ENCODE data around the gene TBC1D1.

Gene TBC1D1

GRCh38 chr4:38149997-38150671, 259.2 kb downstream of the TBC1D1 start (continued):
- TF ChIP-seq ZNF324 (tag by site-specific recombination; IDR thresholded peaks at IDR 0.05), result 0 out of 2 replicates have a peak, but pooled peaks have one; percentile 20
- TF ChIP-seq ZNF529 (tag by site-specific recombination; IDR thresholded peaks at IDR 0.05; ENCODE audit: insufficient replicate concordance), result no peak
- peak; percentile 90 for TF ChIP-seq GFI1B (tag by site-specific recombination; IDR thresholded peaks at IDR 0.05)
- peak; percentile 63; the same call in 1 of the 2 replicates for TF ChIP-seq ZBTB21 (tag by site-specific recombination; IDR thresholded peaks at IDR 0.05)
- peak; percentile 90 for TF ChIP-seq GLIS1 (tag by site-specific recombination; IDR thresholded peaks at IDR 0.05)
- peak; percentile 96 for TF ChIP-seq FEZF1 (tag by site-specific recombination; IDR thresholded peaks at IDR 0.05)
- TF ChIP-seq ZNF366 (tag by site-specific recombination; conservative IDR thresholded peaks at IDR 0.05), result peak; percentile 65; the same call in 1 of the 2 replicates
- no peak for TF ChIP-seq ZNF350 (tag by site-specific recombination; IDR thresholded peaks at IDR 0.05)
- peak; percentile 90 for TF ChIP-seq INSM2 (tag by site-specific recombination; IDR thresholded peaks at IDR 0.05)
- TF ChIP-seq PRDM4 (tag by site-specific recombination; IDR thresholded peaks at IDR 0.05), result peak; percentile 76
- no peak for TF ChIP-seq ZNF175 (tag by site-specific recombination; IDR thresholded peaks at IDR 0.05)
- TF ChIP-seq ZNF549 (tag by site-specific recombination; IDR thresholded peaks at IDR 0.05), result 0 out of 2 replicates have a peak, but pooled peaks have one; percentile 23
- no peak for TF ChIP-seq ZNF23 (tag by site-specific recombination; IDR thresholded peaks at IDR 0.05; ENCODE audit: borderline replicate concordance)
- TF ChIP-seq KLF9 (tag by site-specific recombination; IDR thresholded peaks at IDR 0.05; ENCODE audit: low read depth), result 0 out of 2 replicates have a peak, but pooled peaks have one; percentile 20
- no peak for TF ChIP-seq ZNF280C (tag by site-specific recombination; IDR thresholded peaks at IDR 0.05)
- no peak for TF ChIP-seq KLF16 (tag by site-specific recombination; IDR thresholded peaks at IDR 0.05)
- TF ChIP-seq ZNF843 (tag by site-specific recombination; IDR thresholded peaks at IDR 0.05), result peak; percentile 98
- no peak for TF ChIP-seq ZNF426 (tag by site-specific recombination; IDR thresholded peaks at IDR 0.05)
- no peak for TF ChIP-seq ZNF423 (tag by site-specific recombination; IDR thresholded peaks at IDR 0.05)
- TF ChIP-seq ZNF544 (tag by site-specific recombination; IDR thresholded peaks at IDR 0.05), result no peak
- TF ChIP-seq ZNF169 (tag by site-specific recombination; IDR thresholded peaks at IDR 0.05), result no peak
- peak; percentile 86 for TF ChIP-seq ZEB2 (tag by site-specific recombination; IDR thresholded peaks at IDR 0.05)
- TF ChIP-seq BCL11A (tag by site-specific recombination; IDR thresholded peaks at IDR 0.05; ENCODE audit: low read depth), result peak; percentile 79; the same call in 1 of the 2 replicates
- no peak for TF ChIP-seq ZNF37A (tag by site-specific recombination; IDR thresholded peaks at IDR 0.05)
- TF ChIP-seq ZSCAN4 (tag by site-specific recombination; IDR thresholded peaks at IDR 0.05), result peak; percentile 36; the same call in 1 of the 2 replicates
- TF ChIP-seq ZNF704 (tag by site-specific recombination; IDR thresholded peaks at IDR 0.05), result no peak
- TF ChIP-seq IKZF3 (tag by site-specific recombination; IDR thresholded peaks at IDR 0.05), result peak; percentile 36; the same call in 1 of the 2 replicates
- no peak for TF ChIP-seq ZNF133 (tag by site-specific recombination; IDR thresholded peaks at IDR 0.05)
- TF ChIP-seq ZNF239 (tag by site-specific recombination; IDR thresholded peaks at IDR 0.05), result no peak
- TF ChIP-seq ZNF174 (tag by site-specific recombination; IDR thresholded peaks at IDR 0.05), result no peak
- TF ChIP-seq ZNF658 (tag by site-specific recombination; IDR thresholded peaks at IDR 0.05), result no peak
- peak; percentile 52; the same call in 1 of the 2 replicates for TF ChIP-seq ZIC2 (tag by site-specific recombination; IDR thresholded peaks at IDR 0.05)
- no peak for TF ChIP-seq REPIN1 (tag by site-specific recombination; IDR thresholded peaks at IDR 0.05; ENCODE audit: low read depth)
